Parathyroid adenoma (tissue), 2 donors: ENCODE data around the gene CDKN2AIPNL.

Experiments used
- H2AFZ ChIP-seq: fragments of 300-600 bp; sonication (generic); one replicate; pipeline ENCODE4 v1.7.0; 2017; ENCODE audit warnings: antibody characterized with exemption, mild to moderate bottlenecking
- H3K27ac ChIP-seq: fragments of 300-600 bp; sonication (generic); one replicate; pipeline ENCODE4 v1.7.0; 2017
- H3K27me3 ChIP-seq: fragments of 300-600 bp; sonication (generic); one replicate; pipeline ENCODE4 v1.7.0; 2017; ENCODE audit warnings: low read length; ENCODE audit not compliant: control insufficient read depth, insufficient read depth
- H3K36me3 ChIP-seq: fragments of 300-600 bp; sonication (generic); one replicate; pipeline ENCODE4 v1.7.0; 2017; ENCODE audit warnings: low read length; ENCODE audit not compliant: control insufficient read depth, insufficient read depth
- H3K4me1 ChIP-seq: fragments of 300-600 bp; sonication (generic); one replicate; pipeline ENCODE4 v1.7.0; 2017; ENCODE audit warnings: control low read depth
- H3K4me2 ChIP-seq: fragments of 300-600 bp; sonication (generic); one replicate; pipeline ENCODE4 v1.7.0; 2017; ENCODE audit warnings: low read length
- H3K4me3 ChIP-seq: fragments of 300-600 bp; sonication (generic); one replicate; pipeline ENCODE4 v1.7.0; 2017; ENCODE audit warnings: low read depth, low read length
- H3K79me2 ChIP-seq: fragments of 300-600 bp; sonication (generic); one replicate; pipeline ENCODE4 v1.7.0; 2017; ENCODE audit warnings: control low read depth
- H3K9ac ChIP-seq: fragments of 300-600 bp; sonication (generic); one replicate; pipeline ENCODE4 v1.7.0; 2017; ENCODE audit warnings: mild to moderate bottlenecking
- H3K9me3 ChIP-seq: fragments of 300-600 bp; sonication (generic); one replicate; pipeline ENCODE4 v1.7.0; 2017; ENCODE audit warnings: low read length; ENCODE audit not compliant: control insufficient read depth
- CTCF ChIP-seq: fragments of 300-600 bp; sonication (generic); IDR thresholded peaks from one replicate; pipeline ENCODE4 v1.7.0; 2017; ENCODE audit warnings: antibody characterized with exemption, mild to moderate bottlenecking
- donor health status: primary hyperparathyroidism.

CDKN2AIPNL gene

GRCh38 chr5:134440201-134440755 is 28.6 kb upstream of the CDKN2AIPNL start:
- no peaks in the 10 kb centered on the region for H3K27me3 ChIP-seq

DNA sequence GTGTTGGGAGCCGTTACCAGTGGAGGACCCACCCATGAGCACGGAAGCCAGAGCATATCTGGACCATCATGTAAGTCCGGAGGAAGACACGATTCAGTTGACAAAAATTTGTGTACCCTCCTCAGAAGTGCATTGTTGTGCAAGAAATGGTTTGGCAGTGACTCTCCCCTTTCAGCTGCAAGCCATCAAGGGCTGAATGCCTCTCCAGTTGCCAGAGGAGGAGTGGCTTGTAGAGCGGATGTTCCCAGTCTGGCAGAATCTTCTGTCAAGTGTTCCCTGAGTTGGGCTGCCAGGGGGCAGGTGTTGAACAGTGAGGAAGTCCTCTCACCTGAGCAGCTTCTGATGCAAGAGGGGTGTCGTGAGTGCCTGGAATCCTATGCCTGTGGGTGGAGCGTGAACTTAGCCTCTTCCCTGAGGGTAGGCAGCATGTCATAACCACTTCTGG is 27.6 kb upstream of the CDKN2AIPNL start:
- Histone ChIP-seq H3K4me3 (no peak overlapping the region), H3K4me2 (no peak overlapping the region), H3K4me1 (peaks cover 33% of the 10 kb centered on the region), H3K9me3 (no peaks in the 10 kb centered on the region), H3K36me3 (no peaks in the 10 kb centered on the region), H3K9ac (no peak overlapping the region), H3K27me3 (no peaks in the 10 kb centered on the region), H3K79me2 (no peaks in the 10 kb centered on the region), H2AFZ (peak overlapping the region; percentile 76), H3K27ac (peak overlapping the region; percentile 70)
- peak; percentile 43 for TF ChIP-seq CTCF

More at GRCh38 chr5:134440201-134440755, 28.6 kb upstream of the CDKN2AIPNL start:
- no peak for TF ChIP-seq CTCF
- H3K9me3 ChIP-seq = no peaks in the 10 kb centered on the region
- H3K4me1 ChIP-seq = peaks cover 33% of the 10 kb centered on the region
- H3K27ac ChIP-seq = no peak overlapping the region
- H3K36me3 ChIP-seq = no peaks in the 10 kb centered on the region
- no peak overlapping the region for H3K4me3 ChIP-seq
- no peak overlapping the region for H3K9ac ChIP-seq
- no peak overlapping the region for H3K4me2 ChIP-seq
- H3K79me2 ChIP-seq = no peaks in the 10 kb centered on the region
- H2AFZ ChIP-seq = no peak overlapping the region

DNA sequence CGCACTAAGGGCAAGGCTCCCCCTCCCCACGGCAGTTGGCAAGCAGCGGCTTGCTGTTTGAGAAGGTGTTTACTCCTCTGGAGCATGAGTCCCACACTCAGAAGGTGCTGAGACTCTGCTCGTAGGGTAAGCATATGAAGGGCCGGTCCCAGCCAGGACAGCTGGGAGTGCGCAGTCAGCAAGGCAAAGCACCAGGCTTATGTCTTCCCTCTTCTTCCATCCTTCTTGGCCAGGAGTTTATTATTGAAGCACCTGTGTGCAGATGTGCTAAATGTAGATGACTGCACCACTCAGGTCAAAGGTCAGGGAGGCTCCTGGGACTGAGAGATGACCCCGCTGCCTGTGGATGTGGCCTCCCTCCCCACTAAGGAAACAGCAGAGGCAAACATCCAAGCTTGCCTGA is 27.0 kb upstream of the CDKN2AIPNL start:
- H3K4me2 ChIP-seq = no peak overlapping the region
- H2AFZ ChIP-seq = peak overlapping the region; percentile 76
- H3K9ac ChIP-seq = no peak overlapping the region
- H3K4me1 ChIP-seq = peaks cover 33% of the 10 kb centered on the region
- no peaks in the 10 kb centered on the region for H3K79me2 ChIP-seq
- no peak for TF ChIP-seq CTCF
- H3K27ac ChIP-seq = peak overlapping the region; percentile 70
- no peaks in the 10 kb centered on the region for H3K36me3 ChIP-seq
- H3K9me3 ChIP-seq = no peaks in the 10 kb centered on the region
- H3K4me3 ChIP-seq = no peak overlapping the region
- no peaks in the 10 kb centered on the region for H3K27me3 ChIP-seq

DNA sequence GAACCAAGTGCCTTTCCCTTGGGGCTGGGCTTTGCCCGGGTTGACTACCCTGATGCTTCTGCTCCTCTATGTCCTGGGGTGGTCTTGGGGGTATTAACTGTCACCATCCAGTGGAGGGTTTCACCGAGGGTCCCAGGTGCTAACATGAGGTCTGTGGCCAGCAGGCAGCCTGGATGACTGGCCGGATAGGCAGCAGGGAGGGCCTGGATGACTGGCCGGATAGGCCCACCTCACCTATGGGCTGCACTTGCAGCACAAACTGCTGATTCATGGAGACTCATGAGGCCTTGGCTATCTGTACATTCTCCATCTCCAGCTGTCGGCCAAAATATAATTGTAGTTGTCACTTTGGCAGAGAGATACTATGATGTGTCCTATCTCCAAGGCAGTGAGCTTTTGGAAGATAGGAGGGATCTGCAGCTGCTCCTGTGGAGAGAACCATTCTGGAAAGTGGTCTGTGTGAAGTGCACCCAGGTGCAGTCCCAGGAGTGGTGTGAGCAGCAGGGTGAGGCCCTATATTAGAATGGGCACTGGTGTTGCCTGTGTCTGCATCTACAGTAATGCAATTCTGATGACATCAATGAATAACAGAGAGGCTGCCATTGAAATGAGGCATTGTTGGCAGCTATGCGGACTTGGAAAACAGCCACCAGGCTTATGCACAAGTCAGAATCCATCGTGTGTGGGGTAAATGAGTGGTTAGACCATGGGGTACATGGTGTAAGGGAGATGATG is 26.3 kb upstream of the CDKN2AIPNL start:
- H3K4me1 ChIP-seq = peaks cover 33% of the 10 kb centered on the region
- H3K4me2 ChIP-seq = no peak overlapping the region
- no peak overlapping the region for H3K4me3 ChIP-seq
- H3K27ac ChIP-seq = peak overlapping the region; percentile 99
- H2AFZ ChIP-seq = peak overlapping the region; percentile 100
- H3K36me3 ChIP-seq = no peaks in the 10 kb centered on the region
- H3K9ac ChIP-seq = no peak overlapping the region
- H3K79me2 ChIP-seq = no peaks in the 10 kb centered on the region
- no peaks in the 10 kb centered on the region for H3K9me3 ChIP-seq
- no peak for TF ChIP-seq CTCF
- no peaks in the 10 kb centered on the region for H3K27me3 ChIP-seq
